ENCODE results near the gene EYS. TPM values are rescaled to one million over a fixed set of nuclear protein-coding genes. Genes with fewer than 3 reads are reported as not detected.

EYS gene
- total and polyA plus RNA-seq, 2 of the 8 experiments (the other 6 are each of a cell fraction or from before 2014, with no cell fraction given): 0.05 to 0.13 TPM

DNA sequence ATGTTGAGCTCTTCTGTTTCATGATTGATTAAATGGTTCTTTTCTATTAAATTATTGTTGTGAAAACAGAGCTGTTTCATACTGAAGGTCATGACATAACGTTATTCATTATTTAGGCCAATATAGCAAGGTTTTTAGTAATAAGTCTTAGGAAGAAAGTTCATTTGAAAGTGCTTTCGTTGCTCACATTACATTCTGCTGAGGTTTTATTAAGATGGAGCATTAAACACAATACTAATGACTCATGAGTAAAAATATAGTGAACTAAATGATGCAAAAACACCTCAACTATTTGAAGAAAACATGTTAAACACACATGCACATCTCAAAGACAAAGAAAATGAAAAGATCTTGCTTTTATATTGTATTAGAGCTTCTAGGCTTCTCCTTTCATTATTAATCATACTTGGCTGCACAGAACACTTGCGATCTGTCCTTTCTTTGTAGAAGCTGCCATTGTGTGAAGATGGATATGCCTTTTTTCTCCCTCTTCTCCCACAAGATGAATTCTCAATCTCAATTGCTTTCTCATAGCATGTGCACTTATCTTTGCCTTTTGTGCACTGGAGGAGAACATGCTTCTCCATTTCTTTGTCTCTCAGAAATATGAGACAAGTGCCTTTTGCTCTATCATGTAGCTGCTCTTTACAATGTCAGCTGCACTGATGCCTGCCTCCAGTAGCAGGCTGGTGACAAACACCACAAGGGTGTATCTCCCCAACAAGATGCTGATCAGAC lies 1759.1 kb downstream of the EYS start:
- H3K27me3 ChIP-seq (replicated peaks in 1 of 4; ENCODE audit: control insufficient read depth in 3 of 4, extremely low read depth in 1 of 4, insufficient read depth in 3 of 4, low read length in 3 of 4): no peaks in the 10 kb centered on the region
- FAIRE-seq (no peak), DNase-seq (ENCODE audit: low read depth in 1 of 2, low spot score in 2 of 2) (no peak)
- H4K91ac ChIP-seq (replicated peaks; ENCODE audit: insufficient read length, low read length): no peak overlapping the region
- ChIA-PET CTCF (ENCODE audit: partially characterized antibody) (interaction anchor here (1.1 kb wide), 1 partner anchor 31 kb away, joined by 3 read pairs; no protein-coding TSS in a partner anchor), POLR2A (ENCODE audit: partially characterized antibody) (no interaction called here)
- no peak overlapping the region for H3K23ac ChIP-seq (ENCODE audit: insufficient read length)
- no peak overlapping the region for H2BK120ac ChIP-seq (replicated peaks; ENCODE audit: low read depth, low read length)
- no peak overlapping the region for H3K27ac ChIP-seq (ENCODE audit: low read depth, low read length)
- H4K20me1 ChIP-seq (replicated peaks in 1 of 2; ENCODE audit: control insufficient read depth in 1 of 2, insufficient read depth in 2 of 2, low read length in 2 of 2): no peaks in the 10 kb centered on the region
- H3K4me2 ChIP-seq (ENCODE audit: insufficient read depth in 1 of 2, low read depth in 2 of 2, low read length in 2 of 2): no peak overlapping the region
- no peak overlapping the region for H2BK5ac ChIP-seq (ENCODE audit: low read depth, low read length)
- H3K9me3 ChIP-seq (ENCODE audit: insufficient read depth in 2 of 2, low read depth in 1 of 2, low read length in 1 of 2): no peaks in the 10 kb centered on the region
- H3K79me1 ChIP-seq (ENCODE audit: low read depth, low read length): no peaks in the 10 kb centered on the region
- H3K18ac ChIP-seq (ENCODE audit: extremely low read depth, low read length): no peak overlapping the region
- H4K8ac ChIP-seq (ENCODE audit: extremely low read depth, insufficient read depth, low read length): no peak overlapping the region
- H2BK12ac ChIP-seq (ENCODE audit: low read depth, low read length): no peak overlapping the region
- no peak overlapping the region for H2AK5ac ChIP-seq (ENCODE audit: low read depth, low read length)
- no peak overlapping the region for H3K14ac ChIP-seq (ENCODE audit: insufficient read length)
- no peaks in the 10 kb centered on the region for H3K23me2 ChIP-seq (ENCODE audit: low read depth, low read length)
- H2BK20ac ChIP-seq (ENCODE audit: low read length): 0 out of 2 replicates have a peak overlapping the region, but pooled peaks have one; percentile 50
- H3K4ac ChIP-seq (replicated peaks; ENCODE audit: insufficient read length, low read depth, low read length): no peak overlapping the region
- H2BK15ac ChIP-seq (ENCODE audit: low read length): no peak overlapping the region
- H3K9ac ChIP-seq (replicated peaks in 1 of 4; ENCODE audit: extremely low read depth in 1 of 4, low read depth in 3 of 4, low read length in 3 of 4): no peak overlapping the region
- no peaks in the 10 kb centered on the region for H3K79me2 ChIP-seq (ENCODE audit: control insufficient read depth in 1 of 2, insufficient read depth in 2 of 2, low read length in 2 of 2)
- H3K36me3 ChIP-seq (ENCODE audit: control insufficient read depth in 2 of 4, insufficient read depth in 4 of 4, low read length in 3 of 4): no peaks in the 10 kb centered on the region
- H4K5ac ChIP-seq (ENCODE audit: insufficient read length, low read depth, low read length): no peak overlapping the region
- H2AFZ ChIP-seq (ENCODE audit: low read length): peak overlapping the region; percentile 81; the same call in 1 of the 2 replicates
- no peak overlapping the region for H3K56ac ChIP-seq (replicated peaks; ENCODE audit: insufficient read length, low read depth, low read length)
- peaks cover 0 to 2% (median 0%) of the 10 kb centered on the region in 4 experiments; a peak in 1 of 7 replicates for H3K4me1 ChIP-seq (replicated peaks in 1 of 4; ENCODE audit: control insufficient read depth in 3 of 4, insufficient read depth in 4 of 4, low read length in 3 of 4)
- H3K4me3 ChIP-seq (ENCODE audit: extremely low read depth in 1 of 4, insufficient read depth in 2 of 4, low read depth in 3 of 4, low read length in 4 of 4): no peak overlapping the region
- WGBS, 2 experiments (ENCODE audit: extremely low coverage in 1 of 2, insufficient coverage in 1 of 2, insufficient read length in 1 of 2, insufficient replicate concordance in 2 of 2, low coverage in 1 of 2, low lambda C conversion rate in 2 of 2, missing lambda C conversion rate in 1 of 2): 91% methylated on average over 3 of the region's 3 CpGs; no CpG with 5 or more reads in 1 of the 2 experiments
- TF ChIP-seq POU5F1 (IDR thresholded peaks at IDR 0.05; ENCODE audit: low read depth, low read length) (no peak), MAX (IDR thresholded peaks at IDR 0.05) (no peak), SP4 (IDR thresholded peaks at IDR 0.05; ENCODE audit: low read length) (no peak), SIRT6 (IDR thresholded peaks at IDR 0.05; ENCODE audit: low read length) (no peak), POLR2A (IDR thresholded peaks at IDR 0.05; ENCODE audit: control extremely low read depth in 1 of 2, low read depth in 2 of 2, low read length in 2 of 2) (no peak), CBX8 (IDR thresholded peaks at IDR 0.05; ENCODE audit: borderline replicate concordance, low read depth, low read length) (no peak), YY1 (IDR thresholded peaks at IDR 0.05; ENCODE audit: low read depth, low read length) (no peak), RNF2 (IDR thresholded peaks at IDR 0.05; ENCODE audit: borderline replicate concordance, low read depth, low read length, missing control alignments, poor library complexity, severe bottlenecking) (no peak), ZNF274 (IDR thresholded peaks at IDR 0.05; ENCODE audit: borderline replicate concordance, extremely low read depth, low read length) (no peak), KDM4A (IDR thresholded peaks at IDR 0.05; ENCODE audit: low read depth, low read length, severe bottlenecking) (no peak), RFX5 (IDR thresholded peaks at IDR 0.05; ENCODE audit: borderline replicate concordance, low read depth, low read length) (no peak), NRF1 (IDR thresholded peaks at IDR 0.05; ENCODE audit: low read depth, low read length) (no peak)
- TF ChIP-seq, protein P1, sequence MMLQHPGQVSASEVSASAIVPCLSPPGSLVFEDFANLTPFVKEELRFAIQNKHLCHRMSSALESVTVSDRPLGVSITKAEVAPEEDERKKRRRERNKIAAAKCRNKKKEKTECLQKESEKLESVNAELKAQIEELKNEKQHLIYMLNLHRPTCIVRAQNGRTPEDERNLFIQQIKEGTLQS (IDR thresholded peaks at IDR 0.05; ENCODE audit: insufficient read depth, low read depth, low read length): no peak

Data from H1 (cell line).